Neuronal stem cell (in vitro differentiated cells): ENCODE data around the gene CTNNA3. TPM values are rescaled to one million over a fixed set of nuclear protein-coding genes. Genes with fewer than 3 reads are reported as not detected.

Experiments
- DNase-seq: peaks from one replicate; pipeline ENCODE4 v3.0.0-alpha.2; 2013; ENCODE audit warnings: low spot score
- H2AFZ ChIP-seq: one replicate; pipeline ENCODE4 v1.6.1; 2013; ENCODE audit warnings: mild to moderate bottlenecking, low read length, inconsistent platforms
- H2AK5ac ChIP-seq: 2 replicates; pipeline ENCODE4 v1.6.1; 2013; ENCODE audit warnings: low read depth, mild to moderate bottlenecking, inconsistent platforms, low read length, moderate library complexity, mixed read lengths
- H2BK120ac ChIP-seq: 2 replicates; pipeline ENCODE4 v1.6.1; 2013; ENCODE audit warnings: low read depth, mild to moderate bottlenecking, inconsistent platforms, low read length, moderate library complexity, mixed read lengths
- H2BK12ac ChIP-seq: one replicate; pipeline ENCODE4 v1.6.1; 2013; ENCODE audit warnings: low read length, inconsistent platforms
- H2BK15ac ChIP-seq: 2 replicates; pipeline ENCODE4 v1.6.1; 2013; ENCODE audit warnings: mild to moderate bottlenecking, low read length, inconsistent platforms, mixed read lengths
- H2BK5ac ChIP-seq: one replicate; pipeline ENCODE4 v1.6.1; 2013; ENCODE audit warnings: inconsistent platforms, mild to moderate bottlenecking, low read length, moderate library complexity
- H3K14ac ChIP-seq: one replicate; pipeline ENCODE4 v1.6.1; 2013; ENCODE audit warnings: low read length, inconsistent platforms
- H3K18ac ChIP-seq: 2 replicates; pipeline ENCODE4 v1.6.1; 2013; ENCODE audit warnings: low read length, inconsistent platforms
- H3K23ac ChIP-seq: 2 replicates; pipeline ENCODE4 v1.6.1; 2013; ENCODE audit warnings: low read depth, mild to moderate bottlenecking, mixed read lengths, low read length, inconsistent platforms; ENCODE audit not compliant: poor library complexity
- H3K27ac ChIP-seq: replicated peaks from 3 replicates; pipeline ENCODE4 v1.5.1; 2013; ENCODE audit warnings: low read length, inconsistent platforms
- H3K27me3 ChIP-seq, 3 experiments: 2 replicates each; pipeline ENCODE4 v1.6.1; 2013; ENCODE audit warnings: low read length in 3 of 3, mild to moderate bottlenecking in 2 of 3, inconsistent platforms in 1 of 3, low read depth in 1 of 3, mixed read lengths in 1 of 3, moderate library complexity in 1 of 3; ENCODE audit not compliant: control insufficient read depth in 3 of 3, insufficient read depth in 3 of 3
- H3K36me3 ChIP-seq, 2 donors: replicated peaks in 1 of 2; 2 replicates each; pipeline ENCODE4 v1.6.1; 2013; ENCODE audit warnings: low read length in 2 of 2; ENCODE audit not compliant: control insufficient read depth in 2 of 2, insufficient read depth in 2 of 2
- H3K4ac ChIP-seq: 2 replicates; pipeline ENCODE4 v1.6.1; 2013; ENCODE audit warnings: inconsistent platforms, mild to moderate bottlenecking, low read length, moderate library complexity
- H3K4me1 ChIP-seq, 2 donors: 1 replicate in 1 of 2; 2 replicates in 1 of 2; pipeline ENCODE4 v1.6.1; 2013; ENCODE audit warnings: low read length in 2 of 2, low read depth in 1 of 2; ENCODE audit not compliant: control insufficient read depth in 2 of 2, insufficient read depth in 1 of 2
- H3K4me2 ChIP-seq: one replicate; pipeline ENCODE4 v1.6.1; 2013; ENCODE audit warnings: mild to moderate bottlenecking, low read length, inconsistent platforms; ENCODE audit not compliant: insufficient read depth, poor library complexity, severe bottlenecking
- H3K4me3 ChIP-seq, 2 donors: 2 replicates each; pipeline ENCODE4 v1.5.1; 2013; ENCODE audit warnings: low read length in 2 of 2, mild to moderate bottlenecking in 2 of 2, inconsistent platforms in 1 of 2, moderate library complexity in 1 of 2
- H3K79me1 ChIP-seq: one replicate; pipeline ENCODE4 v1.6.1; 2013; ENCODE audit warnings: low read depth, mild to moderate bottlenecking, inconsistent platforms, low read length, moderate library complexity
- H3K9ac ChIP-seq: one replicate; pipeline ENCODE4 v1.6.1; 2013; ENCODE audit warnings: mild to moderate bottlenecking, low read depth, low read length, inconsistent platforms; ENCODE audit not compliant: poor library complexity
- H3K9me3 ChIP-seq, 2 donors: replicated peaks in 1 of 2; 2 replicates each; pipeline versions ENCODE3 to v1.6.1; 2013; ENCODE audit warnings: low read length in 2 of 2, mild to moderate bottlenecking in 2 of 2, inconsistent platforms in 1 of 2, low read depth in 1 of 2, mixed read lengths in 1 of 2, moderate library complexity in 1 of 2; ENCODE audit not compliant: control insufficient read depth in 2 of 2, insufficient read depth in 1 of 2
- H4K8ac ChIP-seq: one replicate; pipeline ENCODE4 v1.6.1; 2013; ENCODE audit warnings: low read depth, mild to moderate bottlenecking, inconsistent platforms, low read length, moderate library complexity
- H4K91ac ChIP-seq: one replicate; pipeline ENCODE4 v1.6.1; 2013; ENCODE audit warnings: low read length, low read depth, mild to moderate bottlenecking, inconsistent platforms; ENCODE audit not compliant: poor library complexity
- WGBS, 2 donors: extraction: QIAGEN DNeasy Blood & Tissue Kit; methylation state at CpG; one replicate each; pipeline ENCODE4 v1.1.7; 2013; ENCODE audit warnings: missing lambda C conversion rate in 2 of 2, mixed read lengths in 1 of 2; ENCODE audit not compliant: insufficient read length in 2 of 2, insufficient replicate concordance in 1 of 2; ENCODE audit errors: extremely low coverage in 2 of 2; 5-methylcytosine and 5-hydroxymethylcytosine counted together
- polyA plus RNA-seq, 2 experiments: library from polyadenylated mRNA; stranded (reverse); fragments of 200-250 nt; gene quantifications; one replicate each; pipeline ENCODE4 v1.2.3, GENCODE V29; 2013

The CTNNA3 gene
- 2.3 TPM for polyA plus RNA-seq (2013, experiment 1 of 2)
- polyA plus RNA-seq (2013, experiment 2 of 2): 2.3 TPM

DNA sequence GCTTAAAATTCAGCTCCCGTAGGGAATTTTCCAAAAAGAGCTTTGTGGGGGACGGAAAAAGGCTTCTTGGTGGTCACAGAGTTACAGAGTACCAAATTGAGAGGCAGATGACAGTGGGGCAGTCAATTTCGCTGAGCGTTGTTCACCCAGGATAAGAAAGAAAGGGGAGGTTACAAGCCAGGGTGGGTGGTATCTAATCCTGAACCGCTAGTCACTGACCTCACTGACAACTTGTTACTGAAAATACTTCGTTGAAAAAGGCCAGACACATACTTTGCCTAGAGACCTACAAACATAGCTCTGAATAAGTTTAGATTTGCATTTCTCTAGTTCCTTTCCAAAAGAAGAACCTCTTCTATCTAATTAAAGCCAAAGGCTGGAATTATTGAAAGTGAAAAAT, at the start of gene CTNNA3:
Gene CTNNA3 (minus strand): TSS at position 167 of the 400 bp plus-strand sequence.
- H4K8ac ChIP-seq: no peak within 1 kb of the TSS
- no peaks in the 10 kb centered on the region for H3K9me3 ChIP-seq
- no peak within 1 kb of the TSS for H3K9ac ChIP-seq
- no peaks in the 10 kb centered on the region for H3K79me1 ChIP-seq
- no peak within 1 kb of the TSS for H3K4ac ChIP-seq
- no peak within 1 kb of the TSS for H4K91ac ChIP-seq
- no peak within 1 kb of the TSS for H2AK5ac ChIP-seq
- no peak within 1 kb of the TSS for H3K4me3 ChIP-seq
- H3K27me3 ChIP-seq: no peaks in the 10 kb centered on the region
- no peak within 1 kb of the TSS for H3K14ac ChIP-seq
- no peak for DNase-seq
- no peak within 1 kb of the TSS for H3K18ac ChIP-seq
- peaks cover 0 to 2% of the 10 kb centered on the region in 2 donors for H3K4me1 ChIP-seq
- no peak within 1 kb of the TSS for H3K23ac ChIP-seq
- H2BK5ac ChIP-seq: no peak within 1 kb of the TSS
- peak within 1 kb of the TSS; percentile 2 for H2AFZ ChIP-seq
- no peak within 1 kb of the TSS for H3K4me2 ChIP-seq
- WGBS, 2 donors: no CpG with 5 or more reads among the region's 6 CpGs
- H3K36me3 ChIP-seq: no peaks in the 10 kb centered on the region
- no peak within 1 kb of the TSS for H2BK12ac ChIP-seq
- H2BK120ac ChIP-seq: no peak within 1 kb of the TSS
- no peak within 1 kb of the TSS for H2BK15ac ChIP-seq
- no peak within 1 kb of the TSS for H3K27ac ChIP-seq

DNA sequence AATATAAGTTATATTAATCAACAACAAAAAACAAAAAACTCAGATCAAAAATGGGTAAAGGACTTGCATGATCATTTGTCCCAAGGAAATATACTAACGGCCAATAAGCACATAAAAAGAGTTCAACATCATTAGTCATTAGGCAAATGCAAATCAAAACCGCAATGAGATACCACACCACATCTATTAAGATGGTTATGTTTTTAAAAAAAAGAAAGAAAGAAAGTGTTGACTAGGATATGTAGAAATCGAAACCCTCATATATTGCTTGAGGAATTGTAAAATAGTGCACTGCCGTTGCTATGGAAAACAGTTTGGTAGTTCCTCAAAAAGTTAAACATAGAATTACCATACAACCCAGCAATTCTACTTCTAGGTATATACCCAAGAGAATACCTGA, 39.4 kb upstream of the CTNNA3 start:
- no peak overlapping the region for H3K9ac ChIP-seq
- H2BK5ac ChIP-seq: no peak overlapping the region
- no peak overlapping the region for H3K14ac ChIP-seq
- no peak overlapping the region for H3K27ac ChIP-seq
- no CpG with 5 or more reads among the region's 4 CpGs for WGBS, 2 donors
- H3K4me1 ChIP-seq: no peaks in the 10 kb centered on the region
- H3K4me2 ChIP-seq: no peak overlapping the region
- no peak overlapping the region for H4K8ac ChIP-seq
- H3K9me3 ChIP-seq: no peaks in the 10 kb centered on the region
- no peak overlapping the region for H2BK120ac ChIP-seq
- H2BK15ac ChIP-seq: no peak overlapping the region
- H3K23ac ChIP-seq: no peak overlapping the region
- no peak overlapping the region for H2AFZ ChIP-seq
- no peaks in the 10 kb centered on the region for H3K36me3 ChIP-seq
- H3K79me1 ChIP-seq: no peaks in the 10 kb centered on the region
- no peak overlapping the region for H3K18ac ChIP-seq
- no peak overlapping the region for H2BK12ac ChIP-seq
- H3K27me3 ChIP-seq: no peaks in the 10 kb centered on the region
- H2AK5ac ChIP-seq: no peak overlapping the region
- no peak overlapping the region for H3K4me3 ChIP-seq
- no peak for DNase-seq
- H3K4ac ChIP-seq: no peak overlapping the region
- H4K91ac ChIP-seq: no peak overlapping the region

GRCh38 chr10:67733511-67733910, 37.5 kb upstream of the CTNNA3 start:
- H2BK120ac ChIP-seq: no peak overlapping the region
- no peak overlapping the region for H4K91ac ChIP-seq
- no peaks in the 10 kb centered on the region for H3K9me3 ChIP-seq
- H3K27me3 ChIP-seq: no peaks in the 10 kb centered on the region
- H3K9ac ChIP-seq: no peak overlapping the region
- no peak overlapping the region for H3K27ac ChIP-seq
- no peak overlapping the region for H2BK12ac ChIP-seq
- no peaks in the 10 kb centered on the region for H3K79me1 ChIP-seq
- no peak overlapping the region for H4K8ac ChIP-seq
- no peak overlapping the region for H3K4me3 ChIP-seq
- H2BK15ac ChIP-seq: no peak overlapping the region
- H3K4me2 ChIP-seq: no peak overlapping the region
- H3K36me3 ChIP-seq: no peaks in the 10 kb centered on the region
- H3K4ac ChIP-seq: no peak overlapping the region
- no peak overlapping the region for H3K14ac ChIP-seq
- H3K18ac ChIP-seq: no peak overlapping the region
- no peak for DNase-seq
- no CpG with 5 or more reads among the region's 1 CpG for WGBS, 2 donors
- H2AFZ ChIP-seq: no peak overlapping the region
- no peak overlapping the region for H3K23ac ChIP-seq
- no peak overlapping the region for H2BK5ac ChIP-seq
- H3K4me1 ChIP-seq: no peaks in the 10 kb centered on the region
- H2AK5ac ChIP-seq: no peak overlapping the region

GRCh38 chr10:67725567-67725966, 29.6 kb upstream of the CTNNA3 start:
- no peak overlapping the region for H2AK5ac ChIP-seq
- H3K27ac ChIP-seq: no peak overlapping the region
- no CpG with 5 or more reads among the region's 2 CpGs for WGBS, 2 donors
- no peak overlapping the region for H3K9ac ChIP-seq
- H3K18ac ChIP-seq: no peak overlapping the region
- H3K14ac ChIP-seq: no peak overlapping the region
- no peak overlapping the region for H3K23ac ChIP-seq
- no peaks in the 10 kb centered on the region for H3K36me3 ChIP-seq
- H3K4ac ChIP-seq: no peak overlapping the region
- no peak overlapping the region for H2BK120ac ChIP-seq
- H3K9me3 ChIP-seq: no peaks in the 10 kb centered on the region
- no peak for DNase-seq
- H3K4me2 ChIP-seq: no peak overlapping the region
- H4K91ac ChIP-seq: no peak overlapping the region
- H2BK12ac ChIP-seq: no peak overlapping the region
- no peaks in the 10 kb centered on the region for H3K27me3 ChIP-seq
- no peak overlapping the region for H4K8ac ChIP-seq
- H3K4me3 ChIP-seq: no peak overlapping the region
- no peaks in the 10 kb centered on the region for H3K4me1 ChIP-seq
- H2AFZ ChIP-seq: no peak overlapping the region
- H2BK15ac ChIP-seq: no peak overlapping the region
- no peak overlapping the region for H2BK5ac ChIP-seq
- no peaks in the 10 kb centered on the region for H3K79me1 ChIP-seq
